ENCODE data around the gene INTS11. TPM values are rescaled to one million over a fixed set of nuclear protein-coding genes. Genes with fewer than 3 reads are reported as not detected.

INTS11 gene
- total and polyA plus RNA-seq, 10 of the 15 experiments (the other 5 are each of a cell fraction or from before 2014, with no cell fraction given): 2.5 to 117 (median 77.7) TPM

DNA sequence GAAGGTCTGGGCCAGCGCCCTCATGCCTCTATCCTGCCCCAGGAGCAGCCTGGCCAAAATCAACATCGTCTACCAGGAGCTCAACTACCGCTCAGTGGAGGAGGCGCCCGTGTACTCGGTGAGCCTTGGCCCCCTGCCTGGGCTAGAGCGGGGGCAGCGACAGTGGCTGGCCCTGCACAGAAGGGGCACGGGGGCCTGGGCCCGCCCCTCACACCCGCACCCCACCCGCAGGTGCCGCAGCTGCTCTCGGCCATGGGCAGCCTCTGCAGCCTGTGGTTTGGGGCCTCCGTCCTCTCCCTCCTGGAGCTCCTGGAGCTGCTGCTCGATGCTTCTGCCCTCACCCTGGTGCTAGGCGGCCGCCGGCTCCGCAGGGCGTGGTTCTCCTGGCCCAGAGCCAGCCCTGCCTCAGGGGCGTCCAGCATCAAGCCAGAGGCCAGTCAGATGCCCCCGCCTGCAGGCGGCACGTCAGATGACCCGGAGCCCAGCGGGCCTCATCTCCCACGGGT is 33.4 kb downstream of the INTS11 start:
- intact Hi-C loops (cut with micrococcal nuclease; ENCODE audit: unreplicated experiment) (loop anchor here (2.0 kb wide), 2 partner anchors 168 to 258 kb away; no protein-coding TSS in a partner anchor), in situ Hi-C loops (cut with MboI) (no loop called here)
- H3K4me2 ChIP-seq (ENCODE audit: control insufficient read depth, insufficient read depth): no peak overlapping the region
- no peaks in the 10 kb centered on the region for H3K4me1 ChIP-seq (ENCODE audit: control insufficient read depth, insufficient read depth, low read length)
- no peak overlapping the region for H3K9ac ChIP-seq (ENCODE audit: control insufficient read depth, insufficient read depth, low read length)
- 70% methylated on average over 27 of the region's 28 CpGs for WGBS (ENCODE audit: insufficient coverage, insufficient replicate concordance, low lambda C conversion rate, missing lambda C conversion rate)
- no peak overlapping the region for H3K4me3 ChIP-seq
- no peak for FAIRE-seq
- ATAC-seq: no peak
- H3K36me3 ChIP-seq (ENCODE audit: control insufficient read depth in 2 of 2, insufficient read depth in 2 of 2, low read length in 1 of 2): no peaks in the 10 kb centered on the region
- H4K20me1 ChIP-seq (ENCODE audit: control insufficient read depth, insufficient read depth): no peaks in the 10 kb centered on the region
- RAD21 ChIA-PET (ENCODE audit: unreplicated experiment): interaction anchor here (1.1 to 3.1 kb wide), 11 partner anchors 14 to 308 kb away, joined by 3 to 63 read pairs (median 4); partner anchors contain the start of gene C1orf159
- no TSS peak for BruUV-seq (replicated peaks)
- H3K27me3 ChIP-seq (replicated peaks in 1 of 2; ENCODE audit: control insufficient read depth in 2 of 2, insufficient read depth in 2 of 2, low read length in 1 of 2): no peaks in the 10 kb centered on the region
- DNase-seq (ENCODE audit: low read depth, low spot score): no peak
- no peak for TF ChIP-seq RUNX3 (IDR thresholded peaks at IDR 0.05; ENCODE audit: low read length)
- POLR2A ChIA-PET: interaction anchor here (1.2 kb wide), 1 partner anchor 40 kb away, joined by 4 read pairs; no protein-coding TSS in a partner anchor
- H2AFZ ChIP-seq (ENCODE audit: control insufficient read depth, low read depth, low read length): no peak overlapping the region
- no peak overlapping the region for H3K27ac ChIP-seq (ENCODE audit: control insufficient read depth, insufficient read depth)
- CTCF ChIA-PET: interaction anchor here (1.0 to 2.7 kb wide), 14 partner anchors 17 to 385 kb away, joined by 3 to 57 read pairs (median 4); partner anchors contain the start of gene UBE2J2
- SMC1A ChIA-PET (ENCODE audit: uncharacterized antibody, unreplicated experiment): interaction anchor here (1.0 to 2.8 kb wide), 6 partner anchors 8 to 306 kb away, joined by 3 to 23 read pairs (median 4); no protein-coding TSS in a partner anchor
- no peaks in the 10 kb centered on the region for H3K79me2 ChIP-seq (ENCODE audit: control insufficient read depth, insufficient read depth, low read length)
- no peaks in the 10 kb centered on the region for H3K9me3 ChIP-seq (replicated peaks; ENCODE audit: control insufficient read depth, insufficient read depth, low read length)

DNA sequence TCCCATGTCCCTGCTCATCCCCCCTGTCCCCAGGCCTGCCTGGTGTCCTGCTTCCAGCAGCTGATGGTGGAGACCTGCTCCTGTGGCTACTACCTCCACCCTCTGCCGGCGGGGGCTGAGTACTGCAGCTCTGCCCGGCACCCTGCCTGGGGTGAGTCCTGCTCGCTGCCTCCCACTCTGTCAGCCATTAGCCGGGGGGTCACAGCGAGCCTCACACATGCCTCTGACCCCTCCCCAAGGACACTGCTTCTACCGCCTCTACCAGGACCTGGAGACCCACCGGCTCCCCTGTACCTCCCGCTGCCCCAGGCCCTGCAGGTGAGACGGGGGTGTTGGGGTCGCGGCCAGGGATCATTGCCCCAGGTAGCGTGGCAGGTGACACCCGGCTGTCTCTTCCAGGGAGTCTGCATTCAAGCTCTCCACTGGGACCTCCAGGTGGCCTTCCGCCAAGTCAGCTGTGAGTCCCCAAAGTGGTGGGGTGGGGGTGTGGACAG is 34.2 kb downstream of the INTS11 start:
- Histone ChIP-seq H3K4me2 (ENCODE audit: control insufficient read depth, insufficient read depth) (no peak overlapping the region), H3K9ac (ENCODE audit: control insufficient read depth, insufficient read depth, low read length) (no peak overlapping the region), H3K27me3 (replicated peaks in 1 of 2; ENCODE audit: control insufficient read depth in 2 of 2, insufficient read depth in 2 of 2, low read length in 1 of 2) (no peaks in the 10 kb centered on the region), H3K4me1 (ENCODE audit: control insufficient read depth, insufficient read depth, low read length) (no peaks in the 10 kb centered on the region), H3K79me2 (ENCODE audit: control insufficient read depth, insufficient read depth, low read length) (no peaks in the 10 kb centered on the region), H3K9me3 (replicated peaks; ENCODE audit: control insufficient read depth, insufficient read depth, low read length) (no peaks in the 10 kb centered on the region), H2AFZ (ENCODE audit: control insufficient read depth, low read depth, low read length) (no peak overlapping the region), H3K4me3 (no peak overlapping the region), H3K36me3 (ENCODE audit: control insufficient read depth in 2 of 2, insufficient read depth in 2 of 2, low read length in 1 of 2) (no peaks in the 10 kb centered on the region), H4K20me1 (ENCODE audit: control insufficient read depth, insufficient read depth) (no peaks in the 10 kb centered on the region), H3K27ac (ENCODE audit: control insufficient read depth, insufficient read depth) (no peak overlapping the region)
- ATAC-seq (peak; percentile 76), FAIRE-seq (peak; percentile 77), DNase-seq (ENCODE audit: low read depth, low spot score) (no peak)
- BruUV-seq (replicated peaks): no TSS peak
- SMC1A ChIA-PET (ENCODE audit: uncharacterized antibody, unreplicated experiment): interaction anchor here (0.6 to 2.8 kb wide), 2 partner anchors 40 to 168 kb away, joined by 4 to 23 read pairs; no protein-coding TSS in a partner anchor
- RAD21 ChIA-PET (ENCODE audit: unreplicated experiment): interaction anchor here (0.6 to 3.1 kb wide), 6 partner anchors 40 to 308 kb away, joined by 3 to 63 read pairs (median 10); no protein-coding TSS in a partner anchor
- POLR2A ChIA-PET: no interaction called here
- in situ Hi-C loops (cut with MboI): no loop called here
- CTCF ChIA-PET: interaction anchor here (0.9 to 2.7 kb wide), 9 partner anchors 16 to 384 kb away, joined by 4 to 57 read pairs (median 5); partner anchors contain the start of gene UBE2J2
- intact Hi-C loops (cut with micrococcal nuclease; ENCODE audit: unreplicated experiment): loop anchor here (2.0 kb wide), 2 partner anchors 167 to 257 kb away; no protein-coding TSS in a partner anchor
- WGBS (ENCODE audit: insufficient coverage, insufficient replicate concordance, low lambda C conversion rate, missing lambda C conversion rate): 65% methylated on average over 15 of the region's 15 CpGs
- TF ChIP-seq ATF7 (IDR thresholded peaks at IDR 0.05; ENCODE audit: low read depth): no peak
- TF ChIP-seq TCF12 (IDR thresholded peaks at IDR 0.05; ENCODE audit: low read depth, low read length): no peak
- 0 out of 2 replicates have a peak, but pooled peaks have one; percentile 20 for TF ChIP-seq NR2F1 (conservative IDR thresholded peaks at IDR 0.05)
- TF ChIP-seq BCL3 (IDR thresholded peaks at IDR 0.05; ENCODE audit: borderline replicate concordance, insufficient read depth, low read depth, low read length, poor library complexity, severe bottlenecking): no peak
- TF ChIP-seq MTA2 (IDR thresholded peaks at IDR 0.05; ENCODE audit: low read depth): no peak
- TF ChIP-seq SMC3 (IDR thresholded peaks at IDR 0.05; ENCODE audit: borderline replicate concordance, low read length): peak; percentile 54; the same call in 1 of the 2 replicates
- peak; percentile 38; the same call in 1 of the 2 replicates for TF ChIP-seq RAD21 (IDR thresholded peaks at IDR 0.05; ENCODE audit: insufficient read depth, low read depth, low read length)
- TF ChIP-seq POU2F2 (IDR thresholded peaks at IDR 0.05; ENCODE audit: borderline replicate concordance, low read depth, low read length): no peak
- TF ChIP-seq JUND (IDR thresholded peaks at IDR 0.05; ENCODE audit: low read depth, low read length): no peak
- TF ChIP-seq YY1 (IDR thresholded peaks at IDR 0.05; ENCODE audit: low read depth, low read length): 0 out of 2 replicates have a peak, but pooled peaks have one; percentile 31
- TF ChIP-seq, protein P1, sequence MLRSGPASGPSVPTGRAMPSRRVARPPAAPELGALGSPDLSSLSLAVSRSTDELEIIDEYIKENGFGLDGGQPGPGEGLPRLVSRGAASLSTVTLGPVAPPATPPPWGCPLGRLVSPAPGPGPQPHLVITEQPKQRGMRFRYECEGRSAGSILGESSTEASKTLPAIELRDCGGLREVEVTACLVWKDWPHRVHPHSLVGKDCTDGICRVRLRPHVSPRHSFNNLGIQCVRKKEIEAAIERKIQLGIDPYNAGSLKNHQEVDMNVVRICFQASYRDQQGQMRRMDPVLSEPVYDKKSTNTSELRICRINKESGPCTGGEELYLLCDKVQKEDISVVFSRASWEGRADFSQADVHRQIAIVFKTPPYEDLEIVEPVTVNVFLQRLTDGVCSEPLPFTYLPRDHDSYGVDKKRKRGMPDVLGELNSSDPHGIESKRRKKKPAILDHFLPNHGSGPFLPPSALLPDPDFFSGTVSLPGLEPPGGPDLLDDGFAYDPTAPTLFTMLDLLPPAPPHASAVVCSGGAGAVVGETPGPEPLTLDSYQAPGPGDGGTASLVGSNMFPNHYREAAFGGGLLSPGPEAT (IDR thresholded peaks at IDR 0.05; ENCODE audit: low read depth): no peak
- TF ChIP-seq, protein P2, sequence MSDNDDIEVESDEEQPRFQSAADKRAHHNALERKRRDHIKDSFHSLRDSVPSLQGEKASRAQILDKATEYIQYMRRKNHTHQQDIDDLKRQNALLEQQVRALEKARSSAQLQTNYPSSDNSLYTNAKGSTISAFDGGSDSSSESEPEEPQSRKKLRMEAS (IDR thresholded peaks at IDR 0.05; ENCODE audit: low read depth, low read length): no peak
